ENCODE data around the gene UBAP2L. TPM values are rescaled to one million over a fixed set of nuclear protein-coding genes. Genes with fewer than 3 reads are reported as not detected.

Gene UBAP2L
- total RNA-seq, 2 donors from 2014 or later, result 198 to 224 TPM

- Histone ChIP-seq H3K4me3 (ENCODE audit: low read length) (peak overlapping the region; percentile 93), H3K4me1 (ENCODE audit: control insufficient read depth, insufficient read depth, low read length) (peaks cover 6% of the 10 kb centered on the region), H3K27ac (ENCODE audit: low read depth, low read length) (peak overlapping the region; percentile 84), H3K27me3 (ENCODE audit: control insufficient read depth, insufficient read depth, low read length, poor library complexity, severe bottlenecking) (no peaks in the 10 kb centered on the region), H3K36me3 (ENCODE audit: control insufficient read depth, insufficient read depth, low read length) (peaks cover 49% of the 10 kb centered on the region), H3K9ac (ENCODE audit: extremely low read depth, low read length, poor library complexity, severe bottlenecking) (peak overlapping the region; percentile 90), H3K9me3 (ENCODE audit: control insufficient read depth, low read length) (no peaks in the 10 kb centered on the region)
- Mint-ChIP-seq H3K27ac (peak overlapping the region; percentile 94), H3K4me3 (peak overlapping the region; percentile 98), H3K4me1 (peaks cover 33% of the 10 kb centered on the region), H3K36me3 (ENCODE audit: low read depth) (peaks cover 51% of the 10 kb centered on the region), H3K27me3 (ENCODE audit: insufficient read depth) (no peaks in the 10 kb centered on the region), H3K9me3 (no peaks in the 10 kb centered on the region)
- TF ChIP-seq CTCF (conservative IDR thresholded peaks at IDR 0.05), result no peak
- DNase-seq, result peak; percentile 62
- WGBS, 2 experiments (ENCODE audit: insufficient coverage in 1 of 2, insufficient read length in 1 of 2), result 1% methylated on average over 9 to 23 of the region's 28 CpGs
These were observed 685 bp downstream of the UBAP2L start for GRCh38 chr1:154221278-154222001.

- DNase-seq, result no peak
- H3K27ac Mint-ChIP-seq, result peak overlapping the region; percentile 94
- H3K9me3 Mint-ChIP-seq, result no peaks in the 10 kb centered on the region
- H3K4me3 Mint-ChIP-seq, result peak overlapping the region; percentile 98
- Histone ChIP-seq H3K9ac (ENCODE audit: extremely low read depth, low read length, poor library complexity, severe bottlenecking) (peak overlapping the region; percentile 90), H3K9me3 (ENCODE audit: control insufficient read depth, low read length) (no peaks in the 10 kb centered on the region), H3K27ac (ENCODE audit: low read depth, low read length) (no peak overlapping the region), H3K4me3 (ENCODE audit: low read length) (peak overlapping the region; percentile 93), H3K36me3 (ENCODE audit: control insufficient read depth, insufficient read depth, low read length) (peaks cover 51% of the 10 kb centered on the region), H3K4me1 (ENCODE audit: control insufficient read depth, insufficient read depth, low read length) (peaks cover 6% of the 10 kb centered on the region), H3K27me3 (ENCODE audit: control insufficient read depth, insufficient read depth, low read length, poor library complexity, severe bottlenecking) (no peaks in the 10 kb centered on the region)
- peaks cover 33% of the 10 kb centered on the region for H3K4me1 Mint-ChIP-seq
- H3K27me3 Mint-ChIP-seq (ENCODE audit: insufficient read depth), result no peaks in the 10 kb centered on the region
- H3K36me3 Mint-ChIP-seq (ENCODE audit: low read depth), result peaks cover 54% of the 10 kb centered on the region
- WGBS, 2 experiments (ENCODE audit: insufficient coverage in 1 of 2, insufficient read length in 1 of 2), result 100% methylated on average over 1 of the region's 1 CpG; no CpG with 5 or more reads in 1 of the 2 experiments
- TF ChIP-seq CTCF (conservative IDR thresholded peaks at IDR 0.05), result no peak
These were observed 1.8 kb downstream of the UBAP2L start for GRCh38 chr1:154222518-154222917.

- Histone ChIP-seq H3K4me1 (ENCODE audit: control insufficient read depth, insufficient read depth, low read length) (peaks cover 6% of the 10 kb centered on the region), H3K36me3 (ENCODE audit: control insufficient read depth, insufficient read depth, low read length) (peaks cover 51% of the 10 kb centered on the region), H3K27ac (ENCODE audit: low read depth, low read length) (no peak overlapping the region), H3K9ac (ENCODE audit: extremely low read depth, low read length, poor library complexity, severe bottlenecking) (no peak overlapping the region), H3K4me3 (ENCODE audit: low read length) (peak overlapping the region; percentile 93), H3K27me3 (ENCODE audit: control insufficient read depth, insufficient read depth, low read length, poor library complexity, severe bottlenecking) (no peaks in the 10 kb centered on the region), H3K9me3 (ENCODE audit: control insufficient read depth, low read length) (no peaks in the 10 kb centered on the region)
- no peak overlapping the region for H3K27ac Mint-ChIP-seq
- no peak for TF ChIP-seq CTCF (conservative IDR thresholded peaks at IDR 0.05)
- DNase-seq, result no peak
- peaks cover 33% of the 10 kb centered on the region for H3K4me1 Mint-ChIP-seq
- H3K27me3 Mint-ChIP-seq (ENCODE audit: insufficient read depth), result no peaks in the 10 kb centered on the region
- H3K4me3 Mint-ChIP-seq, result peak overlapping the region; percentile 98
- H3K36me3 Mint-ChIP-seq (ENCODE audit: low read depth), result peaks cover 54% of the 10 kb centered on the region
- WGBS, 2 experiments (ENCODE audit: insufficient coverage in 1 of 2, insufficient read length in 1 of 2), result 100% methylated on average over 1 of the region's 1 CpG; no CpG with 5 or more reads in 1 of the 2 experiments
- no peaks in the 10 kb centered on the region for H3K9me3 Mint-ChIP-seq
These were observed 2.2 kb downstream of the UBAP2L start for GRCh38 chr1:154222918-154223317.

Data from endodermal cell (in vitro differentiated cells).